Activated CD4-positive, alpha-beta T cell treated with anti-CD3 and anti-CD28 coated beads for 36 hours (primary cell): Measurements from ENCODE around the gene DDX54. TPM values are rescaled to one million over a fixed set of nuclear protein-coding genes. Genes with fewer than 3 reads are reported as not detected.

ENCODE experiments used
- ATAC-seq: fragments of 200-7000 bp; cut with Tn5 transposase; one replicate; pipeline ENCODE4 v1.10.0; 2021; ENCODE audit warnings: mild to moderate bottlenecking, moderate library complexity
- CTCF ChIA-PET: fragments of 350-600 bp; sonication (Branson Sonifier 250); formaldehyde crosslinking; loops from one replicate; lab custom pipeline; 2021; ENCODE audit warnings: antibody characterized with exemption; lab: Charles Lee
- POLR2A ChIA-PET: fragments of 350-600 bp; sonication (Branson Sonifier 250); formaldehyde crosslinking; loops from one replicate; lab custom pipeline; 2021; ENCODE audit warnings: antibody characterized with exemption, inconsistent platforms; lab: Charles Lee
- DNase-seq: peaks from one replicate; pipeline ENCODE4 v3.0.0-alpha.2; 2020
- H3K27ac Mint-ChIP-seq: one replicate; pipeline ENCODE4 v1.8.0; 2021; ENCODE audit warnings: mixed read lengths
- H3K27me3 Mint-ChIP-seq: one replicate; pipeline ENCODE4 v1.8.0; 2021; ENCODE audit warnings: mixed read lengths
- H3K36me3 Mint-ChIP-seq: one replicate; pipeline ENCODE4 v1.8.0; 2021; ENCODE audit warnings: low read depth, mixed read lengths
- H3K4me1 Mint-ChIP-seq: one replicate; pipeline ENCODE4 v1.8.0; 2021; ENCODE audit warnings: mixed read lengths
- H3K4me3 Mint-ChIP-seq: one replicate; pipeline ENCODE4 v1.8.0; 2021; ENCODE audit warnings: mild to moderate bottlenecking, moderate library complexity, mixed read lengths
- H3K9me3 Mint-ChIP-seq: one replicate; pipeline ENCODE4 v1.8.0; 2021; ENCODE audit warnings: low read depth, mixed read lengths
- intact Hi-C, 2 experiments: fragments of 100-400 bp; cut with DNase I in 1 of 2; cut with micrococcal nuclease in 1 of 2; formaldehyde crosslinking; loops; one replicate each; pipeline versions ENCODE4 v1.14.2 to v1.15.1; 2022 to 2024; cut with DNase I, micrococcal nuclease
- total RNA-seq, 2 experiments: library from RNA; stranded (reverse); gene quantifications; one replicate each; pipeline ENCODE4 v1.2.3, GENCODE V29; 2021

The DDX54 gene
- total RNA-seq, 2 experiments from 2014 or later: 118 to 132 TPM

DNA sequence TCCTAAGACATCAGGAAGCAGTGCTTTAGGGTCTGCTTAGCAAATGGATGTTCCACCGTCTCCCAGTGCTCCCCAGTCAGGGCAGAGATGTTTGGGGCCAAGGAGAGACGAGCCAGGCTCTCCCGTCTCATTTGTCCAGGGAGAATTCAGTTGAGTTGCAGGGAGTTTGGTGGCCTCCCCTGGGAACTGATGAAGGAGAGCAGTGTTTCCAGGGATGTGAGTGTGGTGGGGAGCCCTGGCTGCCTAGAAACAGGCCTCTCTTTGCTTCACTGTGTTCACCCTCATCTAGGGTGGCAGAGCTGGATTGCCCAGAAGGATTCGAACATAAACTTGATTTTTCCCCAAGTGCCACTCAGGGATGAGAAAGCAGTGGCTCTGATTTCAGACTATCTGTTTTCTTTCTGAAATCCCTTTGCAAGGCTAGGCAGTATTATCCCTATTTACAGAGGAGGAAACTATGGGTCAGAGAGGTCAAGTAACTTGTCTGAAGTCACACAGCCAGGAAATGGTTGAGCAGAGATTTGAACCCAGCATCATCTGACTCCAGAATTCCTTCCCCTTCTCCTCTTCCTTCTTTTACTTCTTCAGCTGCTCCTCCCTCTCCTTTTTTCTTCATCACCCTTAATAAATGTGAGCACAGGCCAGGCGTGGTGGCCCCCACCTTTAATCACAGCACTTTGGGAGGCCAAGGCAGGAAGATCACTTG, 42.6 kb upstream of the DDX54 start:
- ChIA-PET POLR2A (no interaction called here), CTCF (no interaction called here)
- DNase-seq: no peak
- no peak for ATAC-seq
- peaks cover 49% of the 10 kb centered on the region for H3K36me3 Mint-ChIP-seq
- intact Hi-C loops: no loop called here
- H3K27me3 Mint-ChIP-seq: no peaks in the 10 kb centered on the region
- peak overlapping the region; percentile 2 for H3K27ac Mint-ChIP-seq
- no peaks in the 10 kb centered on the region for H3K9me3 Mint-ChIP-seq
- no peak overlapping the region for H3K4me3 Mint-ChIP-seq
- peaks cover 54% of the 10 kb centered on the region for H3K4me1 Mint-ChIP-seq

DNA sequence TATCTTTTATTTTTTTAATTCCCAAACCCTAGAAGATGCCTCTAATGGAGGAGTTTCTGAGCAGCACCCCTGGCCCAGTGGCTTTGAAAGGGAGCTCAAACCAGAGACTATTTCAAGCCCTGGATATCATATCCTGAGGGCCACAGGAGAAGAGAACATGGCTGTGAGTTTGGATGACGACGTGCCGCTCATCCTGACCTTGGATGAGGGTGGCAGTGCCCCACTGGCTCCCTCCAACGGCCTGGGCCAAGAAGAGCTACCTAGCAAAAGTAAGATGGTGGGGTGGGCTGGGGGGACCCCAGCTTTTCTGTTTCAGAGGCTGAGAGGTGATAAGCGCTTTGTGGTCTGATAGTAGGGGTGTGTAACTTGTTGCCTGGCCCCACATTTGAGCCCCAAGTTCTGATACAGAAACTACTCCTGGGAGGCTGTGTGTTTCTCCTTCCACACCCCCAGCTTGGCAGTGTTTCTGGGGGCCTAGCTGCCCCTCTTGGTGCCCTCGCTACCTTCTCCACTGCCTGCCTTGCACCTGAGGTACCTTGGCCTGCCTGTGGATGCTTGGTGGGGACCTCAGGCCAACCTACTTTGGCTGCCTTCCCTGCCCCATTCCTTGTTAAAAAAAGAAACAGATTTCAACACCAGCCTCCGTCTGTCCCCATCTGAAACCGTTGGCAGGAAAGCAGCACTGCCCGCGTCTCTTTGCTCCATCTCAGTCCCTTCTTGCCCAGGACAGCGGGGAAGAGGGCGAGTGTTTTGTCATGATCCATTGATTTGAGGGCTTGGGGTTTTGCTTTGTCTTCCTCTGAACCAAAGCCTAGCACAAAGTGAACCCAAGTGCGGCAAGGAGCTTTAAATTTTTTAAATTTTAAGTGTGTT, 41.7 kb upstream of the DDX54 start:
- no peaks in the 10 kb centered on the region for H3K27me3 Mint-ChIP-seq
- no peak overlapping the region for H3K27ac Mint-ChIP-seq
- no peak overlapping the region for H3K4me3 Mint-ChIP-seq
- CTCF ChIA-PET: interaction anchor here (1.3 kb wide), 1 partner anchor 52 kb away, joined by 3 read pairs; no protein-coding TSS in a partner anchor
- H3K4me1 Mint-ChIP-seq: peaks cover 52% of the 10 kb centered on the region
- DNase-seq: no peak
- H3K36me3 Mint-ChIP-seq: peaks cover 40% of the 10 kb centered on the region
- POLR2A ChIA-PET: interaction anchor here (0.6 kb wide), 1 partner anchor 1159 kb away, joined by 3 read pairs; no protein-coding TSS in a partner anchor
- ATAC-seq: no peak
- intact Hi-C loops: no loop called here
- H3K9me3 Mint-ChIP-seq: no peaks in the 10 kb centered on the region

DNA sequence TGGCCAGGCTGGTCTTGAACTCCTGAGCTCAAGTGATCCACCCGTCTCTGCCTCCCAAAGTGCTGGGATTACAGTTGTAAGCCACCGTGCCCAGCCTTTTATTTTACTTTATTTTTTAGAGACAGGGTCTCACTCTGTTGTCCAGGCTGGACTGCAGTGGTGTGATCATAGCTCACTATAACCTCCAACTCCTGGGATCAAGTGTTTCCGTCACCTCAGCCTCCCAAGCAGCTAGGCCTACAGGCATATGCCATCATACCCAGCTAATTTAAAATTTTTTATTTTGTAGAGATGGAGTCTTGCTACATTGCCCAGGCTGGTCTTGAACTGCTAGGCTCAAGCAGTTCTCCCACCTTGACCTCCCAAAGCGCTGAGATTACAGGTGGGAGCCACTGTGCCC, 39.7 kb upstream of the DDX54 start:
- no peaks in the 10 kb centered on the region for H3K9me3 Mint-ChIP-seq
- ChIA-PET POLR2A (no interaction called here), CTCF (interaction anchor here (0.6 to 3.0 kb wide), 4 partner anchors 8 to 28 kb away, joined by 3 to 15 read pairs (median 4); no protein-coding TSS in a partner anchor)
- DNase-seq: no peak
- H3K4me1 Mint-ChIP-seq: peaks cover 42% of the 10 kb centered on the region
- peaks cover 22% of the 10 kb centered on the region for H3K36me3 Mint-ChIP-seq
- H3K27ac Mint-ChIP-seq: no peak overlapping the region
- no peak for ATAC-seq
- no peak overlapping the region for H3K4me3 Mint-ChIP-seq
- intact Hi-C loops: loop anchor here in 1 of 2 experiments (5.0 kb wide), 2 partner anchors 37 to 737 kb away; no protein-coding TSS in a partner anchor
- H3K27me3 Mint-ChIP-seq: no peaks in the 10 kb centered on the region

DNA sequence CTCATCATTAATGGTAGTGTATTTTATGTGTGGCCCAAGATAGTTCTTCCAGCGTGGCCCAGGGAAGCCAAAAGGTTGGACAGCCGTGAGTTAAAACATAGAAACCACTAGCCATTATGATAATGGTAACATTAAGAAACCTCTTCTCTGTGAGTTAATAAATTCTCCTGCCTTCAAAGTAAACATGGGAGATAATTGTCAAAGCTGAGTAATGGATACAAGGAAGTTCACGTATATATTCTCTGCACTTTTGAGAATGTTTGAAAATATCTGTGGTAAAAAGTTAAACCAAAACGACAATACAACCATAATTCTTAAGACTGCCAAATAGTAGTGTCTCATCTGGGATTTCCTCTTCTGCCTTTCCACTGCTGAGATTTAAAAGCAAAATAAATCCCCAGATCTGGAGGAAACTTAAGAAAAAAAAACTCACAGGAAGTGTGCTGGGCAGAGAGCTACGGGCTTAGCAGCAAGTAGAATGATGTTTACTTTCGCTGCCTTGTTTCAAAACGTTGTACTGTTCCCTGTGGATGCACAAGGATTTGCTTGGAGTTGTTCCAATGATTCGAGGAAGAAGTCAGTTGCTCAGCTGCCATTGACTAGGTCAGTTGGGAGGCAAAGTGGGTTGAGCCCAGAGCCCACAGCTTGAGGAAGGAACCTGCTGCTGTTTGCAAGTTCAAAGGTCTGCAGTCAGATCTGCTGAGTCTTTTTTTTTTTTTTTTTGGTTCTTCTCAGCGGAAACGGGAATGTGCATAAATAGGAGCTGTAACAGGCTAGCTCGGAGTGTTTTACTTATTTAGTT, 37.7 kb upstream of the DDX54 start:
- peak overlapping the region; percentile 94 for H3K4me3 Mint-ChIP-seq

DNA sequence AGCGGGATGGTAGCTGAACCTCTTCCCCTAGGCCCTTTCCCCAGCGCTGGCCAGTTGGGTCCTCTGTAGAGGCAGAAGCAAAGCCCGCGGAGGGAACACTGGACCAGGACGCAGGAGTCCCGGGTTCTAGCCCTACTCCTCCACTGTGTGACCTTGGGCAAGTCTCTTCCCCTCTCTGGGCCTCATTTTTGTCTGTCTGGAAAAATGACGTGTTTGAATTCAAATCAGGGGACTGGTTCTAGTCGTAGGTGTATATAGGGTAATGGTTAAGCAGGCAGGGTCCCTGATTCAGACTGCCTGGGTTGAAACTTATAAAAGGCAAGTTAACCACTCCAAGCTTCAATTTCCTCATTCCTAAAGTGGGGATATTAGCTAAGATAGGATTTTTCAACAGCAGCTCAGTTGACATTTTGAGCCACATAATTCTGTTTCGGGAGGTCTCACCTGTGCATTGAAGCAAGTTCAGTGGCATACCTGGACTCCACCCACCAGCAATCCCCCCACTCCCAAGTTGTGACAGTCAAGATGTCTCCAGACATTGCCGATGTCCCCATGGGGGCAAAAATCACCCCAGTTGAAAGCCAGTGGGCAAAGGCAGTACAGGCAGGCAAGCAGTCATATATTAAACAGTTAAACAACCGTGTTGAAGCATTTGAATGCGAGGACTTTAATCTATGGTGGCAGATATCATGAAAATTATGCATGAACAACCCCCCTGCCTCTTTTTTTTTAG, 36.9 kb upstream of the DDX54 start:
- CTCF ChIA-PET: interaction anchor here (0.6 to 3.0 kb wide), 7 partner anchors 11 to 203 kb away, joined by 3 to 15 read pairs (median 4); no protein-coding TSS in a partner anchor
- DNase-seq: no peak
- peaks cover 5% of the 10 kb centered on the region for H3K36me3 Mint-ChIP-seq
- intact Hi-C loops: loop anchor here (1.0 to 5.0 kb wide), 11 partner anchors 8 to 744 kb away; partner anchors contain the start of genes PLBD2 (in 2 of the 2), DDX54 (in 1 of the 2), RASAL1 (in 1 of the 2) and RBM19 (in 1 of the 2)
- no peaks in the 10 kb centered on the region for H3K9me3 Mint-ChIP-seq
- H3K27me3 Mint-ChIP-seq: no peaks in the 10 kb centered on the region
- POLR2A ChIA-PET: interaction anchor here (0.6 to 1.9 kb wide), 6 partner anchors 8 to 244 kb away, joined by 3 to 8 read pairs (median 5); partner anchors contain the start of gene RITA1
- peak overlapping the region; percentile 94 for H3K4me3 Mint-ChIP-seq
- peaks cover 31% of the 10 kb centered on the region for H3K4me1 Mint-ChIP-seq
- no peak for ATAC-seq
- peak overlapping the region; percentile 91 for H3K27ac Mint-ChIP-seq

More for the DNA sequence above, 37.7 kb upstream of the DDX54 start:
- H3K27me3 Mint-ChIP-seq: no peaks in the 10 kb centered on the region
- peaks cover 23% of the 10 kb centered on the region for H3K4me1 Mint-ChIP-seq
- peak overlapping the region; percentile 91 for H3K27ac Mint-ChIP-seq
- ChIA-PET CTCF (interaction anchor here (0.6 to 3.0 kb wide), 9 partner anchors 10 to 236 kb away, joined by 3 to 15 read pairs (median 4); no protein-coding TSS in a partner anchor), POLR2A (no interaction called here)
- ATAC-seq (no peak), DNase-seq (peak; percentile 37)
- peaks cover 10% of the 10 kb centered on the region for H3K36me3 Mint-ChIP-seq
- H3K9me3 Mint-ChIP-seq: no peaks in the 10 kb centered on the region
- intact Hi-C loops: loop anchor here in 1 of 2 experiments (1.0 to 5.0 kb wide), 3 partner anchors 39 to 739 kb away; partner anchors contain the start of gene PLBD2

DNA sequence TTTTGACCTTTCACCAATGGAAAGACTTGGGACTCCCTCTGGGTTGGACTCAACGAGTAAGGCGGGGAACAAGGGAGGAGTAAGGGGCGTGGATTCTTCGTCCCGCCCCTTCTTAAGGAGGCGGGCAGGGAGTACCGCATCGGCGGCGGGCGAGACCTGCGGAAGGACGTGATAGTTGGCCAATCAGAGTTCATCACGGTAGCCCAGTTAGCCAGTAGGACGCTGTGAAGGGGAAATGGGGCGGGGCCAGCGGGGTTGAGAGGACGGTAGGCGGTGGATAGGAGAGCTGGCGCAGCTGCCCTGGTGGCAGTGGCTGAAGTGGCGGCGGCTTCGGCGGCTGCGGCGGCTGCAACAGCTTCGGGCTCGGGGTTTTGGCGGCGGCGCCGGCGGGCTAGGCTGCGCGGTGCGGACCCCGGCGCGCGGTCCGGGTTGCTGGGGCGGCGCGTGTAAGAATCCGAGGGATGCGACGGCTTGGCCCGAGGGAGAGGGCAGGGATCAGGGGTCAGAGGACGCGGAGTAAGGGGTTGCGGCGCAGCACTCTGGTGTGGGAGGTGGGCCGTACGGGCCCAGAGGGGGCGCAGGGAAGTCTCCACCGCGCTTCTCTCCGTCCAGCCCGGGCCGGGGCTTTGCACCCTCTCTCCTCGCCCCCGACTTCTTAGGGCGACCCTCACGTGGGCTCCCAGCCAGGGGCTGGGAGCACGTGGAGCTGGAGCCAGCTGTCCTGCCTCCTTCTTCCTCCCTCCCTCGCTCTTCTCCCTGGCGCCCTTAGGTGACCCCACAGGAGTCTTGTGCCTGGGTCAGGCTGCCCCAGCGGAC, 36.1 kb upstream of the DDX54 start, which contains the start of gene TPCN1:
Gene TPCN1 (plus strand): TSS at position 284 of the 816 bp plus-strand sequence. CDS start 5,389 bp downstream, outside the sequence.
- ChIA-PET CTCF (interaction anchor here (0.6 to 1.6 kb wide), 8 partner anchors 8 to 204 kb away, joined by 3 to 6 read pairs (median 4); no protein-coding TSS in a partner anchor), POLR2A (interaction anchor here (0.6 to 1.9 kb wide), 9 partner anchors 9 to 245 kb away, joined by 3 to 8 read pairs (median 4); partner anchors contain the start of gene RITA1)
- Mint-ChIP-seq H3K9me3 (no peaks in the 10 kb centered on the region), H3K27me3 (no peaks in the 10 kb centered on the region), H3K27ac (peak within 1 kb of the TSS; percentile 91), H3K4me3 (peak within 1 kb of the TSS; percentile 94), H3K36me3 (no peaks in the 10 kb centered on the region), H3K4me1 (peaks cover 34% of the 10 kb centered on the region)
- DNase-seq (peak; percentile 100), ATAC-seq (peak; percentile 95)
- intact Hi-C loops: loop anchor here (1.0 to 5.0 kb wide), 11 partner anchors 9 to 745 kb away; partner anchors contain the start of genes DDX54 (in 1 of the 2), PLBD2 (in 1 of the 2), RASAL1 (in 1 of the 2) and RBM19 (in 1 of the 2)

DNA sequence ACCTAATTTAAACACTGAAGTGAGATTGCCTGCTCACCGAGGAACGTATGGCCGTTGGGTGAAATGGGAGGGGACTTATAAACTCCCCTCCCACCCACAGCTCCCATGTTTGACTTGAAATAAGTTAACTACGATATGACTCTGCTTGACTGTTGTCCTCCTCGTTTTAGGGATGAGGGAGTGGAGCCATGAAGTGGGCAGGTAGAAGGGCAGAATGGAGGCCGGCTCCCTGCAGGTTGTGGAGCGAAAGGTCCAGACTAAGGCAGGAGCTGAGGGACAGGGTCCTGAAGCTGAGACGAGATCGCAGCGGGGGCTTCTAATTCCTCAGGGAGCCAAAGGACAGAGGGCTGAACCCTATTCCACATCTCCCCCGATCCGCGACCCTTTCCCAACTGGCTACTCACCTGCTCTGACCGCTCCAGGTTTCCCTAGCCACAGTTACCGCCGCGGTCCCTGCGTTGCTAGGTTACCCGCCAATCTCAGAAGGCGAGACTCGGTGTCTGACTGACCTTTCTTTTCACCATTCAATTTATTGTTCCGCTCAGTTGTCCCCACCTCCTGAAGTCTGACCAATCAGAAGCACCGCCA, 35.4 kb upstream of the DDX54 start:
- H3K27me3 Mint-ChIP-seq: no peaks in the 10 kb centered on the region
- DNase-seq (no peak), ATAC-seq (no peak)
- H3K27ac Mint-ChIP-seq: peak overlapping the region; percentile 83
- H3K36me3 Mint-ChIP-seq: no peaks in the 10 kb centered on the region
- POLR2A ChIA-PET: interaction anchor here (0.6 to 1.9 kb wide), 6 partner anchors 9 to 36 kb away, joined by 3 to 8 read pairs (median 4); partner anchors contain the start of gene RITA1
- H3K4me1 Mint-ChIP-seq: peaks cover 35% of the 10 kb centered on the region
- H3K9me3 Mint-ChIP-seq: no peaks in the 10 kb centered on the region
- intact Hi-C loops: loop anchor here (1.0 to 5.0 kb wide), 11 partner anchors 10 to 746 kb away; partner anchors contain the start of genes DDX54 (in 1 of the 2), PLBD2 (in 1 of the 2), RASAL1 (in 1 of the 2) and RBM19 (in 1 of the 2)
- H3K4me3 Mint-ChIP-seq: peak overlapping the region; percentile 94
- CTCF ChIA-PET: interaction anchor here (0.6 to 1.6 kb wide), 7 partner anchors 9 to 172 kb away, joined by 3 to 6 read pairs (median 3); no protein-coding TSS in a partner anchor

DNA sequence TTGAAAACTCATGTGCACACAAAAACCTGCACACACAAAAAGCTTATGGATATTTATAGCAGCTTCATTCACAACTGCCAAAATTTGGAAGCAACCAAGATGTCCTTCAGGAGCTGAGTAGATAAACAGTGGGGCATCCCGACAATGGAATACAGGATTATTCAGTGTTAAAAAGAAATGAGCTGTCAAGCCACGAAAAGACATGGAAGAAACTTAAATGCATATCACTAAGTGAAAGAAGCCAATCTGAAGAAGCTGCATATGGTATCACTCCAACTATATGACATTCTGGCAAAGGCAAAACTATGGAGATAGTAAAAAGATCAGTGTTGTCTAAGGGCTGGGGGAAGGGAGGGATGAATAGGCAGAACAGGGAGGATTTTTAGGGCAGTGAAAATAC, 30.7 kb upstream of the DDX54 start:
- CTCF ChIA-PET: interaction anchor here (1.2 kb wide), 1 partner anchor 17 kb away, joined by 3 read pairs; no protein-coding TSS in a partner anchor
- Mint-ChIP-seq H3K36me3 (no peaks in the 10 kb centered on the region), H3K4me1 (peaks cover 34% of the 10 kb centered on the region), H3K4me3 (no peak overlapping the region), H3K27ac (no peak overlapping the region), H3K27me3 (no peaks in the 10 kb centered on the region), H3K9me3 (no peaks in the 10 kb centered on the region)
- no peak for ATAC-seq
- DNase-seq: no peak
- POLR2A ChIA-PET: no interaction called here
- intact Hi-C loops: no loop called here
